Measurements from ENCODE around the gene HOXC13. TPM values are rescaled to one million over a fixed set of nuclear protein-coding genes. Genes with fewer than 3 reads are reported as not detected.

The HOXC13 gene
- total and polyA plus RNA-seq, 9 of the 15 experiments (the other 6 are each of a cell fraction or from before 2014, with no cell fraction given): 0.03 to 0.29 (median 0.17) TPM; not detected in 2

DNA sequence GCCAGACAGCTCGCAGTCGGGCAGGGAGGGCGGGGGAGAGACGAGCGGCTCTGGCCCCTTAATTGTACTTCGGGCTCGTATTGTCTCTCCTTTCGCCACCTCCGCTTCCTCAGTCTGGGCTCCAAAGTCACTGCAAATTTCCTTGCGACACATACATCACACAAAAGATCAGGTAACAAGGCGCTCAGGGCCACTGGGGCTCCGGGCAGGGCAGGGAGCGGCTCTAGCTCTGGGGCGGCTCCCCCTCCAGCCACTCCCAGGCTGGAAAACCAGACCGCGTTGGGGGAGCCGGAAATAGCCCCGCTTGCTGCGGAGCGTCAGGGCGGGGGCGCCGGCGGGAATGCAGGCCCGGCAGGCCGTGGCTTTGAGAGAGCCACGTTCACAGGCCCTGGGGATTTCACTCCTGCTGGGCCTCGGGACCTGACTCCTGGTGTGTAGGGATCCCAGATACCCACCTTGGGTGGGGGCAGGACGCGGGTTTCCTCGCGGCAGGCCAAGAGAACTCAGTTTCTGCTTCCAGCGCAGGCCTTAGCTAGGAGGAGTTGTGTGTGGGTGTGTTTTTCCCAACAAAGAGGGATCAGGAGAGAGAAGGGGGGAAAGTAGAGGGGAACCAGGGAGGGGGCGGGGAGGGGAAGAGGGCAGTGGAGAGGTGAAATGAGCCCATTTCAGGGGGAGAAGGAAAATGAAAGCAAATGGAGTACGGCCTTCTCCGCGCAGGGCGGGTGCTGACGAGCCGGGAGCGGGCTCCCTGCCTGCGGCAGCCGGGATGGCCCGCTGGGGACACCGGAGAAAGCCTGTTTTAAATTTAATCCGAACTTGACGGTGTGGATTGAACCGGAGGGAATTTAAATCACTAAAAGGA is 57.0 kb downstream of the HOXC13 start (continued):
- TF ChIP-seq GTF2F1 (IDR thresholded peaks at IDR 0.05; ENCODE audit: low read depth, low read length) (no peak), TAF9B (IDR thresholded peaks at IDR 0.05; ENCODE audit: partially characterized antibody) (no peak), SMARCC2 (IDR thresholded peaks at IDR 0.05; ENCODE audit: low read depth) (no peak), ZNF76 (CRISPR knock-in tag; IDR thresholded peaks at IDR 0.05; ENCODE audit: borderline replicate concordance) (no peak), SIN3A (IDR thresholded peaks at IDR 0.05; ENCODE audit: borderline replicate concordance in 2 of 2, control insufficient read depth in 1 of 2, low read depth in 2 of 2, low read length in 2 of 2) (peak in 1 of 2 experiments; percentile 51; a peak in 1 of 4 replicates), NR1H2 (CRISPR knock-in tag; IDR thresholded peaks at IDR 0.05) (no peak), ZNF695 (CRISPR knock-in tag; IDR thresholded peaks at IDR 0.05) (no peak), CBFA2T3 (IDR thresholded peaks at IDR 0.05) (no peak), ZNF197 (CRISPR knock-in tag; IDR thresholded peaks at IDR 0.05; ENCODE audit: low read depth) (no peak), FOXK1 (CRISPR knock-in tag; IDR thresholded peaks at IDR 0.05; ENCODE audit: borderline replicate concordance) (no peak)
- TF ChIP-seq, protein P1, sequence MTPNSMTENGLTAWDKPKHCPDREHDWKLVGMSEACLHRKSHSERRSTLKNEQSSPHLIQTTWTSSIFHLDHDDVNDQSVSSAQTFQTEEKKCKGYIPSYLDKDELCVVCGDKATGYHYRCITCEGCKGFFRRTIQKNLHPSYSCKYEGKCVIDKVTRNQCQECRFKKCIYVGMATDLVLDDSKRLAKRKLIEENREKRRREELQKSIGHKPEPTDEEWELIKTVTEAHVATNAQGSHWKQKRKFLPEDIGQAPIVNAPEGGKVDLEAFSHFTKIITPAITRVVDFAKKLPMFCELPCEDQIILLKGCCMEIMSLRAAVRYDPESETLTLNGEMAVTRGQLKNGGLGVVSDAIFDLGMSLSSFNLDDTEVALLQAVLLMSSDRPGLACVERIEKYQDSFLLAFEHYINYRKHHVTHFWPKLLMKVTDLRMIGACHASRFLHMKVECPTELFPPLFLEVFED (CRISPR knock-in tag; conservative IDR thresholded peaks at IDR 0.05): no peak
- TF ChIP-seq, protein P2, sequence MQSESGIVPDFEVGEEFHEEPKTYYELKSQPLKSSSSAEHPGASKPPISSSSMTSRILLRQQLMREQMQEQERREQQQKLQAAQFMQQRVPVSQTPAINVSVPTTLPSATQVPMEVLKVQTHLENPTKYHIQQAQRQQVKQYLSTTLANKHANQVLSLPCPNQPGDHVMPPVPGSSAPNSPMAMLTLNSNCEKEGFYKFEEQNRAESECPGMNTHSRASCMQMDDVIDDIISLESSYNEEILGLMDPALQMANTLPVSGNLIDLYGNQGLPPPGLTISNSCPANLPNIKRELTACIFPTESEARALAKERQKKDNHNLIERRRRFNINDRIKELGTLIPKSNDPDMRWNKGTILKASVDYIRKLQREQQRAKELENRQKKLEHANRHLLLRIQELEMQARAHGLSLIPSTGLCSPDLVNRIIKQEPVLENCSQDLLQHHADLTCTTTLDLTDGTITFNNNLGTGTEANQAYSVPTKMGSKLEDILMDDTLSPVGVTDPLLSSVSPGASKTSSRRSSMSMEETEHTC (IDR thresholded peaks at IDR 0.05): no peak
- TF ChIP-seq, protein P3, sequence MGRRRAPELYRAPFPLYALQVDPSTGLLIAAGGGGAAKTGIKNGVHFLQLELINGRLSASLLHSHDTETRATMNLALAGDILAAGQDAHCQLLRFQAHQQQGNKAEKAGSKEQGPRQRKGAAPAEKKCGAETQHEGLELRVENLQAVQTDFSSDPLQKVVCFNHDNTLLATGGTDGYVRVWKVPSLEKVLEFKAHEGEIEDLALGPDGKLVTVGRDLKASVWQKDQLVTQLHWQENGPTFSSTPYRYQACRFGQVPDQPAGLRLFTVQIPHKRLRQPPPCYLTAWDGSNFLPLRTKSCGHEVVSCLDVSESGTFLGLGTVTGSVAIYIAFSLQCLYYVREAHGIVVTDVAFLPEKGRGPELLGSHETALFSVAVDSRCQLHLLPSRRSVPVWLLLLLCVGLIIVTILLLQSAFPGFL (CRISPR knock-in tag; IDR thresholded peaks at IDR 0.05): no peak
- TF ChIP-seq, protein P4, sequence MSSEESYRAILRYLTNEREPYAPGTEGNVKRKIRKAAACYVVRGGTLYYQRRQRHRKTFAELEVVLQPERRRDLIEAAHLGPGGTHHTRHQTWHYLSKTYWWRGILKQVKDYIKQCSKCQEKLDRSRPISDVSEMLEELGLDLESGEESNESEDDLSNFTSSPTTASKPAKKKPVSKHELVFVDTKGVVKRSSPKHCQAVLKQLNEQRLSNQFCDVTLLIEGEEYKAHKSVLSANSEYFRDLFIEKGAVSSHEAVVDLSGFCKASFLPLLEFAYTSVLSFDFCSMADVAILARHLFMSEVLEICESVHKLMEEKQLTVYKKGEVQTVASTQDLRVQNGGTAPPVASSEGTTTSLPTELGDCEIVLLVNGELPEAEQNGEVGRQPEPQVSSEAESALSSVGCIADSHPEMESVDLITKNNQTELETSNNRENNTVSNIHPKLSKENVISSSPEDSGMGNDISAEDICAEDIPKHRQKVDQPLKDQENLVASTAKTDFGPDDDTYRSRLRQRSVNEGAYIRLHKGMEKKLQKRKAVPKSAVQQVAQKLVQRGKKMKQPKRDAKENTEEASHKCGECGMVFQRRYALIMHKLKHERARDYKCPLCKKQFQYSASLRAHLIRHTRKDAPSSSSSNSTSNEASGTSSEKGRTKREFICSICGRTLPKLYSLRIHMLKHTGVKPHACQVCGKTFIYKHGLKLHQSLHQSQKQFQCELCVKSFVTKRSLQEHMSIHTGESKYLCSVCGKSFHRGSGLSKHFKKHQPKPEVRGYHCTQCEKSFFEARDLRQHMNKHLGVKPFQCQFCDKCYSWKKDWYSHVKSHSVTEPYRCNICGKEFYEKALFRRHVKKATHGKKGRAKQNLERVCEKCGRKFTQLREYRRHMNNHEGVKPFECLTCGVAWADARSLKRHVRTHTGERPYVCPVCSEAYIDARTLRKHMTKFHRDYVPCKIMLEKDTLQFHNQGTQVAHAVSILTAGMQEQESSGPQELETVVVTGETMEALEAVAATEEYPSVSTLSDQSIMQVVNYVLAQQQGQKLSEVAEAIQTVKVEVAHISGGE (CRISPR knock-in tag; IDR thresholded peaks at IDR 0.05): peak in 2 of 3 experiments; percentile 74 to 85; a peak in 4 of 6 replicates
- TF ChIP-seq, protein P5, sequence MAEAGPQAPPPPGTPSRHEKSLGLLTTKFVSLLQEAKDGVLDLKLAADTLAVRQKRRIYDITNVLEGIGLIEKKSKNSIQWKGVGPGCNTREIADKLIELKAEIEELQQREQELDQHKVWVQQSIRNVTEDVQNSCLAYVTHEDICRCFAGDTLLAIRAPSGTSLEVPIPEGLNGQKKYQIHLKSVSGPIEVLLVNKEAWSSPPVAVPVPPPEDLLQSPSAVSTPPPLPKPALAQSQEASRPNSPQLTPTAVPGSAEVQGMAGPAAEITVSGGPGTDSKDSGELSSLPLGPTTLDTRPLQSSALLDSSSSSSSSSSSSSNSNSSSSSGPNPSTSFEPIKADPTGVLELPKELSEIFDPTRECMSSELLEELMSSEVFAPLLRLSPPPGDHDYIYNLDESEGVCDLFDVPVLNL (CRISPR knock-in tag; IDR thresholded peaks at IDR 0.05; ENCODE audit: low read depth): peak; percentile 61; the same call in 1 of the 2 replicates

All from K562 (cell line).